Measurements from ENCODE around the gene DIP2C.
"Not testable (repeated sequence)": the region's sequence is repeated elsewhere in the genome, so short reads cannot be mapped to it uniquely, and the experiment has no call there.

DIP2C gene

GRCh38 chr10:662223-662605, 27.3 kb downstream of the DIP2C start:
- no peak overlapping the region for H3K27ac ChIP-seq
- no peak for TF ChIP-seq CTCF (conservative IDR thresholded peaks at IDR 0.05)
- no peak for TF ChIP-seq ZFX (IDR thresholded peaks at IDR 0.05)

- TF ChIP-seq CTCF (conservative IDR thresholded peaks at IDR 0.05): no peak
- no peak for TF ChIP-seq ZFX (IDR thresholded peaks at IDR 0.05)
- H3K27ac ChIP-seq: no peak overlapping the region
Observed at GRCh38 chr10:661597-662222, 27.8 kb downstream of the DIP2C start.

DNA sequence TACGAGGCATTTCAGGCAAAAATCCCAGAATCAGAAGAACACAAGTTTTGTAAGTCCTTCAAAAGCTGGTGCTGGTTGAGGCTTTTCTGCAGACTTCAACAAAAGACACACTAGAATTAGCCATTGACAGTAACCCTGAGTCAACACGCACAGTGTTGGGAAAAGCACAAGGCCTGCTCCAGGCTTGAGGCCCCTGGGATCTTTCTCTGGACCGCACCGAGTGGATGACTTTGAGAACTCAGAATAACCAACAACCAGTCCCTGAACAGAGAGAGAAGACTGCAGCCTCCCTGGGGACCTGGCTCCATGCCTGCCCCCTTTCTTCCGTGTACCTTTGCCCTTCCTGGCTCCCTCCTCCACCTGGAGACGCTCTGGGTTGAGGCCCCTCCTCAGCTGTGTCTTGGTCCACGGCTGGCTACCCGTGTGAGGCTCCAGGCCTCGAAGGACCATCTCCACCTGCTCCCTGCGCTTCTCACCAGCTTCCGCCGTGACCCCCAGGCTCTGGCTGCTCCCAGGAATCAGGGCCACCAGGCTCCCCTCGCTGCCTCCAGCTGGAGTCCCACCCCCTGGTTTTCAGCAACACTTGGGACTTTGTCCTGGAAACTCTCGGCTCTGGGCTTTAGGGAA, 28.4 kb downstream of the DIP2C start:
- TF ChIP-seq CTCF (conservative IDR thresholded peaks at IDR 0.05) (no peak), ZFX (IDR thresholded peaks at IDR 0.05) (no peak)
- H3K27ac ChIP-seq: no peak overlapping the region

- H3K27ac ChIP-seq: no peak overlapping the region
- TF ChIP-seq CTCF (conservative IDR thresholded peaks at IDR 0.05) (no peak), ZFX (IDR thresholded peaks at IDR 0.05) (no peak)
Observed at GRCh38 chr10:660413-660969, 29.0 kb downstream of the DIP2C start.

GRCh38 chr10:659688-660141, 29.8 kb downstream of the DIP2C start:
- no peak overlapping the region for H3K27ac ChIP-seq
- TF ChIP-seq ZFX (IDR thresholded peaks at IDR 0.05): no peak
- TF ChIP-seq CTCF (conservative IDR thresholded peaks at IDR 0.05): no peak

DNA sequence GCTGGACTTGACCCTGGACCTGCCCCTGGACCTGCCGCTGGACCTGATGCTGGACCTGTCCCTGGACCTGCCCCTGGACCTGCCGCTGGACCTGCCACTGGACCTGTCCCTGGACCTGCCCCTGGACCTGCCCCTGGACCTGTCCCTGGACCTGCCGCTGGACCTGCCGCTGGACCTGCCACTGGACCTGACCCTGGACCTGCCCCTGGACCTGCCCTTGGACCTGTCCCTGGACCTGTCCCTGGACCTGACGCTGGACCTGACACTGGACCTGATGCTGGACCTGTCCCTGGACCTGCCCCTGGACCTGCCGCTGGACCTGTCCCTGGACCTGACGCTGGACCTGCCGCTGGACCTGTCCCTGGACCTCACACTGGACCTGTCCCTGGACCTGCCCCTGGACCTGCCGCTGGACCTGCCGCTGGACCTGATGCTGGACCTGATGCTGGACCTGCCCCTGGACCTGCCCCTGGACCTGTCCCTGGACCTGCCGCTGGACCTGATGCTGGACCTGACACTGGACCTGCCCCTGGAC, 31.6 kb downstream of the DIP2C start:
- H3K27ac ChIP-seq: not testable (repeated sequence)

DNA sequence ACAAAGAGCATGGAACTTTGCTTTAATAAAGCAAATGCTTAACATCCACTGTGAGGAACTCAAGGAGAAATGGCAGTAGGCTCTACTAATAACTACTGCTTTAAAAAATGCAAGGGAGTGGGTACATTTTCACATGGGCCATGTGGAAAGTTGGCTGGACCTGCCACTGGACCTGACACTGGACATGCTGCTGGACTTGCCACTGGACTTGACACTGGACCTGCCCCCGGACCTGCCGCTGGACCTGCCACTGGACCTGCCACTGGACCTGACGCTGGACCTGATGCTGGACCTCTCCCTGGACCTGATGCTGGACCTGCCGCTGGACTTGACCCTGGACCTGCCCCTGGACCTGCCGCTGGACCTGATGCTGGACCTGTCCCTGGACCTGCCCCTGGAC, 32.6 kb downstream of the DIP2C start:
- TF ChIP-seq CTCF (conservative IDR thresholded peaks at IDR 0.05) (no peak), ZFX (IDR thresholded peaks at IDR 0.05) (no peak)
- H3K27ac ChIP-seq: no peak overlapping the region
